NCI-H2029 (cell line): Measurements from ENCODE around the gene ZDHHC11.
"Not testable (repeated sequence)": the region's sequence is repeated elsewhere in the genome, so short reads cannot be mapped to it uniquely, and the experiment has no call there.

Source experiments
- DNase-seq: peaks from one replicate; lab custom pipeline; 2025; lab: John Stamatoyannopoulos, UW

The ZDHHC11 gene

GRCh38 chr5:811384-811783, 39.4 kb downstream of the ZDHHC11 start:
- not testable (repeated sequence) for DNase-seq

- DNase-seq: not testable (repeated sequence)
Measured at GRCh38 chr5:807719-808514, 42.9 kb downstream of the ZDHHC11 start.

GRCh38 chr5:801472-801871, 49.3 kb downstream of the ZDHHC11 start:
- DNase-seq: no peak

- peak; percentile 2 for DNase-seq
Measured at GRCh38 chr5:801055-801454, 49.7 kb downstream of the ZDHHC11 start.

- DNase-seq: not testable (repeated sequence)
Measured at GRCh38 chr5:798505-799138, 52.2 kb downstream of the ZDHHC11 start.

GRCh38 chr5:797986-798385, 52.8 kb downstream of the ZDHHC11 start:
- DNase-seq: not testable (repeated sequence)

GRCh38 chr5:795873-796272, 54.9 kb downstream of the ZDHHC11 start:
- DNase-seq: not testable (repeated sequence)

- DNase-seq: not testable (repeated sequence)
Measured at GRCh38 chr5:794948-795347, 55.8 kb downstream of the ZDHHC11 start.

GRCh38 chr5:788703-789102, 62.1 kb downstream of the ZDHHC11 start:
- not testable (repeated sequence) for DNase-seq

GRCh38 chr5:787857-788233, 62.9 kb downstream of the ZDHHC11 start:
- not testable (repeated sequence) for DNase-seq

GRCh38 chr5:787224-787856, 63.4 kb downstream of the ZDHHC11 start:
- not testable (repeated sequence) for DNase-seq

GRCh38 chr5:785181-785705, 65.5 kb downstream of the ZDHHC11 start:
- DNase-seq: peak; percentile 2

- DNase-seq: peak; percentile 81
Measured at GRCh38 chr5:784428-785177, 66.2 kb downstream of the ZDHHC11 start, which contains the start of gene ZDHHC11B. Gene ZDHHC11B (minus strand): TSS chr5:784729. CDS start chr5:766919, 17,810 bp downstream.

GRCh38 chr5:783881-784427, 66.8 kb downstream of the ZDHHC11 start:
- not testable (repeated sequence) for DNase-seq

- not testable (repeated sequence) for DNase-seq
Measured at GRCh38 chr5:783049-783802, 67.6 kb downstream of the ZDHHC11 start.

- not testable (repeated sequence) for DNase-seq
Measured at GRCh38 chr5:782356-782755, 68.4 kb downstream of the ZDHHC11 start.

GRCh38 chr5:780571-780970, 70.2 kb downstream of the ZDHHC11 start:
- DNase-seq: not testable (repeated sequence)

GRCh38 chr5:778967-779366, 71.8 kb downstream of the ZDHHC11 start:
- not testable (repeated sequence) for DNase-seq

GRCh38 chr5:778421-778820, 72.4 kb downstream of the ZDHHC11 start:
- not testable (repeated sequence) for DNase-seq

- DNase-seq: no peak
Measured at GRCh38 chr5:777756-778161, 73.0 kb downstream of the ZDHHC11 start.
